Effector memory CD8-positive, alpha-beta T cell (primary cell): ENCODE data around the gene GORASP2.
A peak's percentile ranks its signal among the peaks of the same experiment; 100 is the strongest.
"Not testable (repeated sequence)": the region's sequence is repeated elsewhere in the genome, so short reads cannot be mapped to it uniquely, and the experiment has no call there.

Experiments used
- ATAC-seq: fragments of 150-1000 bp; cut with Tn5 transposase; replicated peaks from 2 replicates; pipeline ENCODE4 v1.10.0; 2021; ENCODE audit warnings: mild to moderate bottlenecking, moderate library complexity
- DNase-seq, 3 experiments: peaks; one replicate each; pipeline ENCODE4 v3.0.0; 2021
- H3K27ac Mint-ChIP-seq, 2 donors: one replicate each; pipeline ENCODE4 v1.8.0; 2022; ENCODE audit warnings: mild to moderate bottlenecking in 2 of 2, mixed read lengths in 2 of 2, moderate library complexity in 2 of 2
- H3K27me3 Mint-ChIP-seq, 2 donors: one replicate each; pipeline ENCODE4 v1.8.0; 2022; ENCODE audit warnings: mixed read lengths in 2 of 2
- H3K36me3 Mint-ChIP-seq: one replicate; pipeline ENCODE4 v1.8.0; 2022; ENCODE audit warnings: mild to moderate bottlenecking, moderate library complexity, mixed read lengths; ENCODE audit not compliant: insufficient read depth
- H3K4me1 Mint-ChIP-seq, 2 donors: one replicate each; pipeline ENCODE4 v1.8.0; 2022; ENCODE audit warnings: low read depth in 2 of 2, mixed read lengths in 2 of 2
- H3K4me3 Mint-ChIP-seq, 2 donors: one replicate each; pipeline ENCODE4 v1.8.0; 2022; ENCODE audit warnings: mild to moderate bottlenecking in 2 of 2, mixed read lengths in 2 of 2, moderate library complexity in 2 of 2
- H3K9me3 Mint-ChIP-seq, 2 donors: one replicate each; pipeline ENCODE4 v1.8.0; 2022; ENCODE audit warnings: mixed read lengths in 2 of 2

The GORASP2 gene

DNA sequence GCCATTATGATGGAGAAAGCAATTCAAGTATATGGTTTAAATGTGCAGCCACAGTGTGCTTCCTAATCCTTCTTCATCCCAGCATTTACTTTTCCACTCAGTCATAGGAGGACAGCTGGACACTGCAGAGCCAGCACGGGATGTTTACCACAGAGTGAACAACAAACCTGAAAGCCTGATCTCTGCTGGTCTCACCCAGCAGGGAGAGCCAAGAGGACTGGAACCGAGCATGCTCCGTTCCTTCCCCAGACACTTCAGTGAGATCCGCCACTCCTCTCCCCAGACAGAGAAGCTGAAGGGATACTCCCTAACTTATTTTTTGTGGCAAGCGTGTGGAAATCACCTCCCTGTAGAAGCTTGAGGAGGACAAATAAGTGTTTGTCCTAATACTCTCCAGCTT is 23.2 kb upstream of the GORASP2 start:
- Mint-ChIP-seq H3K36me3 (no peaks in the 10 kb centered on the region), H3K27ac (no peak overlapping the region), H3K27me3 (peaks cover 20 to 45% of the 10 kb centered on the region in 2 donors), H3K4me1 (no peaks in the 10 kb centered on the region), H3K9me3 (peaks cover 2 to 8% of the 10 kb centered on the region in 2 donors), H3K4me3 (no peak overlapping the region)
- no peak for ATAC-seq
- no peak for DNase-seq

DNA sequence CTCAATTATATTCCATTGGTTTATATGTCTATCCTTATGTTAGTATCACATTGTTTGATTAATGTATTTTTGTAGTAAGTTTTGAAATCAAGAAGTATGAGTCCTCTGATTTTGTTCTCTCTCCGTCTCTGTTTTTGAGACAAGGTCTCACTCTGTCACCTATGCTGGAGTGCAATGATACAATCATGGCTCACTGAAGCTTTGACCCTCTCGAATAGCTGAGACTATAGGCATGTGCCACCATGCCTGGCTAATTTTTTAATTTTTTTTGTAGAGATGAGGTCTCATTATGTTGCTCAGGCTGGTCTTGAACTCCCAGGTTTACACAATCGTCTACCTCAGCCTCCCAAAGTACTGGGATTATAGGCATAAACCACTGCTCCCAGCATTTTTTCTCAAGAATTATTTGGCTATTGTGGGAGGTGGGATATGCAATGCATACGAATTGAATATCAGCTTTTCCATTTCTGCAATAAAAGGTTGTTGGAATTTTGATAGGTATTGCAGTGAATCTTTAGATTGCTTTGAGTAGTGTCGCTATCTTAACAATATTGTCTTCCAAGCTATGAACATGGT is 17.7 kb upstream of the GORASP2 start:
- H3K9me3 Mint-ChIP-seq = peaks cover 10 to 15% of the 10 kb centered on the region in 2 donors
- H3K4me3 Mint-ChIP-seq = no peak overlapping the region
- H3K27ac Mint-ChIP-seq = no peak overlapping the region

GRCh38 chr2:170914994-170915666 is 13.9 kb upstream of the GORASP2 start:
- not testable (repeated sequence) for H3K27ac Mint-ChIP-seq, DNase-seq, H3K36me3 Mint-ChIP-seq, H3K4me1 Mint-ChIP-seq, H3K4me3 Mint-ChIP-seq, ATAC-seq
- peaks cover 10 to 19% of the 10 kb centered on the region in 2 donors for H3K9me3 Mint-ChIP-seq
- H3K27me3 Mint-ChIP-seq = peaks cover 18 to 38% of the 10 kb centered on the region in 2 donors

More for the DNA sequence above, 17.7 kb upstream of the GORASP2 start:
- Mint-ChIP-seq H3K4me1 (no peaks in the 10 kb centered on the region), H3K36me3 (no peaks in the 10 kb centered on the region), H3K27me3 (peaks cover 6 to 31% of the 10 kb centered on the region in 2 donors)
- DNase-seq (no peak), ATAC-seq (no peak)

GRCh38 chr2:170917219-170917913 is 11.7 kb upstream of the GORASP2 start:
- no peak for ATAC-seq
- Mint-ChIP-seq H3K4me3 (no peak overlapping the region), H3K27me3 (peaks cover 18 to 38% of the 10 kb centered on the region in 2 donors), H3K9me3 (peaks cover 6 to 13% of the 10 kb centered on the region in 2 donors), H3K4me1 (no peaks in the 10 kb centered on the region), H3K36me3 (no peaks in the 10 kb centered on the region), H3K27ac (no peak overlapping the region)
- DNase-seq = no peak

GRCh38 chr2:170917957-170918356 is 11.1 kb upstream of the GORASP2 start:
- Mint-ChIP-seq H3K4me3 (no peak overlapping the region), H3K27ac (no peak overlapping the region), H3K9me3 (peaks cover 4 to 9% of the 10 kb centered on the region in 2 donors), H3K27me3 (peaks cover 14 to 33% of the 10 kb centered on the region in 2 donors), H3K4me1 (no peaks in the 10 kb centered on the region), H3K36me3 (no peaks in the 10 kb centered on the region)
- no peak for ATAC-seq
- DNase-seq = no peak

DNA sequence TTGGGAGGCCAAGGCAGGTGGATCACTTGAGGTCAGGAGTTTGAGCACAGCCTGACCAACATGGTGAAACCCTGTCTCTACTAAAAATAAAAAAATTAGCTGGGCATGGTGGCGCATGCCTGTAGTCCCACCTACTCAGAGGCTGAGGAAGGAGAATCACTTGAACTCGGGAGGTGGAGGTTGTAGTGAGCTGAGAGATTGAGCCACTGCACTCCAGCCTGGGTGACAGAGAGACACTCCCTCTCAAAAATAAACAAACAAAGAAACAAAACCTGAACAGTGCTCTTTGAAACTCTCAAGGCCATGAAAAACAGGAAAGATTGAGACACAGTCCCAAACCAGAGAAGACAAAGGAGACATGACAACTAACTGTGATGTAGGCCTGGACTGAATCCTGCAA is 7.2 kb upstream of the GORASP2 start:
- not testable (repeated sequence) for H3K4me1 Mint-ChIP-seq, H3K27ac Mint-ChIP-seq, DNase-seq, H3K9me3 Mint-ChIP-seq, H3K4me3 Mint-ChIP-seq, H3K36me3 Mint-ChIP-seq, ATAC-seq
- peaks cover 7 to 12% of the 10 kb centered on the region in 2 donors for H3K27me3 Mint-ChIP-seq

DNA sequence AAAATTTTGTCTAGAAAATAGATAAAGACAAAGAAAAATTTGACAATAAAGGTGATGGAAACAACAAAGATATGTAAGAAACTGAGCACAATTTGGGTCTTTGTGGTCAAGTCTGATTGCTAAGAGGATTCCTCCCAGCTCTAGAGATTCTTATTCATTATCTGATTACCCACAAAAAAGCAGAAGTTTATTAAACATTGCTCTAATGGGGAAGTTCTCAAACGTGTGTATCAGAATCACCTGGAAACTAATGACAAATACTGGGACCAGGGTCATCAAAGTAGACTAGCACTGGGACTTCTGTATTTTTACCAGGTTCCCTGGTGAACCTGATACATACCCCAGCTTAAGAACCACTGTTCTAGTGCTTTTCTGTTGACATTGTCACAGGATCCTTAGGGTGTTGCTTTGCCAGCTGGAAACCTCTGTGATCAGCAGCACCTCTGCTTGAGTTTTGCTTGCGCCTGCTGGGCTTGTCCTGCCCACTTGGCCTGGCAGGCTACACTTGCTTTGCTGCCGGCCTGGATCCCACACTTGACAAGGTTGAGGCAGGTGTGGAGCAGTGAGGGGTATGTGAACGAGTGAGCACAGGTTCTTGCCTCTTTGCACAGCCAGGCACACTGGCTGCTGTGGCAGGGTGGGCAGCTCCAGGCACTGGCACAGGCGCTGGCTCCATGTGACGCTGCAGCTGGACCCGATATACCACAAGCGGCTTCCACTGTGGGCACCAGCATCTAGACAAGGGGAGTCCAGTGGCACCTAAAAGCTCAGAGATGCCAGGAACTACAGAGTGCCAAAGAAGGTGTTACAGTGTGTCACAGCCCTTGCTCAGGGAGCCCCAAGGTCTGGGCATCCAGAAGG is 6.2 kb upstream of the GORASP2 start:
- H3K36me3 Mint-ChIP-seq = no peaks in the 10 kb centered on the region
- DNase-seq = no peak
- no peak for ATAC-seq
- no peaks in the 10 kb centered on the region for H3K4me1 Mint-ChIP-seq
- no peak overlapping the region for H3K4me3 Mint-ChIP-seq
- H3K9me3 Mint-ChIP-seq = peaks cover 0 to 1% of the 10 kb centered on the region in 2 donors
- H3K27me3 Mint-ChIP-seq = peaks cover 0 to 2% of the 10 kb centered on the region in 2 donors
- H3K27ac Mint-ChIP-seq = no peak overlapping the region

- Mint-ChIP-seq H3K36me3 (peaks cover 2% of the 10 kb centered on the region), H3K4me3 (no peak overlapping the region), H3K9me3 (no peaks in the 10 kb centered on the region), H3K27me3 (no peaks in the 10 kb centered on the region), H3K4me1 (peaks cover 4 to 6% of the 10 kb centered on the region in 2 donors), H3K27ac (no peak overlapping the region)
- ATAC-seq = no peak
- no peak for DNase-seq
Observed at GRCh38 chr2:170923799-170924198, 5.3 kb upstream of the GORASP2 start.

GRCh38 chr2:170924969-170925368 is 4.1 kb upstream of the GORASP2 start:
- Mint-ChIP-seq H3K4me1 (peaks cover 6 to 9% of the 10 kb centered on the region in 2 donors), H3K27ac (no peak overlapping the region), H3K9me3 (no peaks in the 10 kb centered on the region), H3K36me3 (peaks cover 12% of the 10 kb centered on the region), H3K27me3 (no peaks in the 10 kb centered on the region), H3K4me3 (no peak overlapping the region)
- ATAC-seq (no peak), DNase-seq (no peak)

DNA sequence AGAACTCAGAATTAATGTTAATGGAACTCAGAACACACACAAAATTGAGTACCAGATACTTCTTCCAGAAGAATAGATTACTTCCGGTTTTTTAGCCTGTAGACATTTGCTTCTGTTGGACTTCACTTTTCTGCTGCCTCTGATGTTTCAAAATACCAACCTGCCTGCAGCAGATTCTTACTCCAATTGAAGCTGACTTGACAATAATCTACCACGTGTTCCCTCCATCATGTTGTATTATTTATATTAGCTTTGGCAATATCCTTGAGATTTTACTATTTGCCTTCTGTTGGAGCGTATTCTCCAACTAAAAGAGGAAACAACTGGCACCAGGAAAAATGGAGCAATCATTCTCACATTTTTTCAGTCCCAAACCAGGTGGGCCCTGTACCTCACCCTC is 3.1 kb upstream of the GORASP2 start:
- no peak overlapping the region for H3K4me3 Mint-ChIP-seq
- no peak overlapping the region for H3K27ac Mint-ChIP-seq
- H3K9me3 Mint-ChIP-seq = no peaks in the 10 kb centered on the region
- ATAC-seq (no peak), DNase-seq (no peak)
- H3K27me3 Mint-ChIP-seq = no peaks in the 10 kb centered on the region
- peaks cover 14% of the 10 kb centered on the region for H3K36me3 Mint-ChIP-seq
- H3K4me1 Mint-ChIP-seq = peaks cover 14 to 17% of the 10 kb centered on the region in 2 donors

GRCh38 chr2:170926743-170927297 is 2.2 kb upstream of the GORASP2 start:
- Mint-ChIP-seq H3K36me3 (peaks cover 14% of the 10 kb centered on the region), H3K9me3 (no peaks in the 10 kb centered on the region), H3K27ac (peak overlapping the region in 1 of 2 donors; percentile 84), H3K4me3 (no peak overlapping the region), H3K4me1 (peaks cover 17 to 24% of the 10 kb centered on the region in 2 donors), H3K27me3 (no peaks in the 10 kb centered on the region)
- DNase-seq (no peak), ATAC-seq (no peak)

GRCh38 chr2:170928036-170928823 is 823 bp upstream of the GORASP2 start:
- no peak for ATAC-seq
- DNase-seq = peak in 2 of 3 experiments; percentile 5 to 6
- peak overlapping the region; percentile 94 to 95 for H3K27ac Mint-ChIP-seq
- no peaks in the 10 kb centered on the region for H3K27me3 Mint-ChIP-seq
- peaks cover 21 to 33% of the 10 kb centered on the region in 2 donors for H3K4me1 Mint-ChIP-seq
- peaks cover 14% of the 10 kb centered on the region for H3K36me3 Mint-ChIP-seq
- peak overlapping the region; percentile 94 to 97 for H3K4me3 Mint-ChIP-seq
- H3K9me3 Mint-ChIP-seq = no peaks in the 10 kb centered on the region
